ENCODE data around the gene ALKBH7. TPM values are rescaled to one million over a fixed set of nuclear protein-coding genes. Genes with fewer than 3 reads are reported as not detected.

ALKBH7 gene
- total RNA-seq, 4 donors from 2014 or later, result 34.0 to 85.3 (median 50.4) TPM

GRCh38 chr19:6412447-6413091 is 40.0 kb downstream of the ALKBH7 start:
- intact Hi-C loops (cut with DNase I), result no loop called here
- WGBS, 2 donors, result 17 to 60% methylated on average over 1 of the region's 15 CpGs
- H3K27ac ChIP-seq, result peak overlapping the region in 2 of 4 donors; percentile 3 to 42
- peaks cover 35 to 45% (median 37%) of the 10 kb centered on the region in 3 donors for H3K36me3 ChIP-seq
- no peaks in the 10 kb centered on the region for H3K27me3 ChIP-seq
- no peak for TF ChIP-seq POLR2A (IDR thresholded peaks at IDR 0.05)
- TF ChIP-seq, protein P1, sequence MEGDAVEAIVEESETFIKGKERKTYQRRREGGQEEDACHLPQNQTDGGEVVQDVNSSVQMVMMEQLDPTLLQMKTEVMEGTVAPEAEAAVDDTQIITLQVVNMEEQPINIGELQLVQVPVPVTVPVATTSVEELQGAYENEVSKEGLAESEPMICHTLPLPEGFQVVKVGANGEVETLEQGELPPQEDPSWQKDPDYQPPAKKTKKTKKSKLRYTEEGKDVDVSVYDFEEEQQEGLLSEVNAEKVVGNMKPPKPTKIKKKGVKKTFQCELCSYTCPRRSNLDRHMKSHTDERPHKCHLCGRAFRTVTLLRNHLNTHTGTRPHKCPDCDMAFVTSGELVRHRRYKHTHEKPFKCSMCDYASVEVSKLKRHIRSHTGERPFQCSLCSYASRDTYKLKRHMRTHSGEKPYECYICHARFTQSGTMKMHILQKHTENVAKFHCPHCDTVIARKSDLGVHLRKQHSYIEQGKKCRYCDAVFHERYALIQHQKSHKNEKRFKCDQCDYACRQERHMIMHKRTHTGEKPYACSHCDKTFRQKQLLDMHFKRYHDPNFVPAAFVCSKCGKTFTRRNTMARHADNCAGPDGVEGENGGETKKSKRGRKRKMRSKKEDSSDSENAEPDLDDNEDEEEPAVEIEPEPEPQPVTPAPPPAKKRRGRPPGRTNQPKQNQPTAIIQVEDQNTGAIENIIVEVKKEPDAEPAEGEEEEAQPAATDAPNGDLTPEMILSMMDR (IDR thresholded peaks at IDR 0.05), result peak in 4 of 6 experiments; percentile 16 to 50 (median 28)
- no peak for DNase-seq
- no peaks in the 10 kb centered on the region for H3K9me3 ChIP-seq
- no peak overlapping the region for H3K4me3 ChIP-seq
- peaks cover 0 to 5% (median 0%) of the 10 kb centered on the region in 3 donors for H3K4me1 ChIP-seq

- 58 to 60% methylated on average over 8 to 10 of the region's 10 CpGs for WGBS, 2 donors
- intact Hi-C loops (cut with DNase I), result no loop called here
- H3K4me1 ChIP-seq, result peaks cover 0 to 5% (median 0%) of the 10 kb centered on the region in 3 donors
- peaks cover 43 to 52% (median 44%) of the 10 kb centered on the region in 3 donors for H3K36me3 ChIP-seq
- H3K9me3 ChIP-seq, result no peaks in the 10 kb centered on the region
- H3K4me3 ChIP-seq, result no peak overlapping the region
- no peak for DNase-seq
- no peak for TF ChIP-seq POLR2A (IDR thresholded peaks at IDR 0.05)
- TF ChIP-seq, protein P1 (IDR thresholded peaks at IDR 0.05), result no peak
- H3K27me3 ChIP-seq, result no peaks in the 10 kb centered on the region
- H3K27ac ChIP-seq, result peak overlapping the region in 1 of 4 donors; percentile 42
These were observed 40.7 kb downstream of the ALKBH7 start for GRCh38 chr19:6413291-6413690.

- Histone ChIP-seq H3K27me3 (no peaks in the 10 kb centered on the region), H3K4me3 (no peak overlapping the region), H3K4me1 (peaks cover 0 to 5% (median 0%) of the 10 kb centered on the region in 3 donors), H3K9me3 (no peaks in the 10 kb centered on the region), H3K36me3 (peaks cover 49 to 59% (median 50%) of the 10 kb centered on the region in 3 donors), H3K27ac (peak overlapping the region in 1 of 4 donors; percentile 3)
- no peak for DNase-seq
- intact Hi-C loops (cut with DNase I), result no loop called here
- TF ChIP-seq POLR2A (IDR thresholded peaks at IDR 0.05), result no peak
- TF ChIP-seq, protein P1 (IDR thresholded peaks at IDR 0.05), result no peak
- WGBS, 2 donors, result 72 to 73% methylated on average over 35 to 37 of the region's 42 CpGs
These were observed 41.4 kb downstream of the ALKBH7 start for GRCh38 chr19:6413721-6414643.

- Histone ChIP-seq H3K9me3 (no peaks in the 10 kb centered on the region), H3K4me3 (no peak overlapping the region), H3K27ac (no peak overlapping the region), H3K27me3 (no peaks in the 10 kb centered on the region), H3K36me3 (peaks cover 60 to 69% (median 60%) of the 10 kb centered on the region in 3 donors), H3K4me1 (peaks cover 0 to 6% (median 0%) of the 10 kb centered on the region in 3 donors)
- 93 to 96% methylated on average over 12 to 21 of the region's 47 CpGs for WGBS, 2 donors
- DNase-seq, result no peak
- no peak for TF ChIP-seq POLR2A (IDR thresholded peaks at IDR 0.05)
- TF ChIP-seq, protein P1 (IDR thresholded peaks at IDR 0.05), result no peak
- intact Hi-C loops (cut with DNase I), result no loop called here
These were observed 42.4 kb downstream of the ALKBH7 start for GRCh38 chr19:6414793-6415590.
